ENCODE measurements around the gene MEF2C. TPM values are rescaled to one million over a fixed set of nuclear protein-coding genes. Genes with fewer than 3 reads are reported as not detected.
A peak's percentile ranks its signal among the peaks of the same experiment; 100 is the strongest.

The MEF2C gene
- total RNA-seq, 2 experiments from 2014 or later = 0.07 to 0.12 TPM

- Mint-ChIP-seq H3K27me3 (peaks cover 14% of the 10 kb centered on the region), H3K9me3 (ENCODE audit: low read depth) (no peaks in the 10 kb centered on the region), H3K27ac (no peak overlapping the region), H3K4me3 (no peak overlapping the region), H3K36me3 (ENCODE audit: low read depth) (no peaks in the 10 kb centered on the region), H3K4me1 (no peaks in the 10 kb centered on the region)
- intact Hi-C loops (cut with DNase I, micrococcal nuclease) = no loop called here
- DNase-seq = no peak
- ATAC-seq = no peak
- ChIA-PET CTCF (interaction anchor here (0.6 kb wide), 1 partner anchor 81 kb away, joined by 3 read pairs; no protein-coding TSS in a partner anchor), POLR2A (no interaction called here)
Measured at GRCh38 chr5:88792144-88792840, 90.7 kb downstream of the MEF2C start.

- intact Hi-C loops (cut with DNase I, micrococcal nuclease) = no loop called here
- no peak overlapping the region for H3K4me3 Mint-ChIP-seq
- H3K4me1 Mint-ChIP-seq = peaks cover 17% of the 10 kb centered on the region
- ATAC-seq = no peak
- H3K36me3 Mint-ChIP-seq (ENCODE audit: low read depth) = no peaks in the 10 kb centered on the region
- ChIA-PET CTCF (interaction anchor here (2.6 kb wide), 1 partner anchor 23 kb away, joined by 6 read pairs; no protein-coding TSS in a partner anchor), POLR2A (no interaction called here)
- no peak for DNase-seq
- H3K27ac Mint-ChIP-seq = no peak overlapping the region
- peaks cover 8% of the 10 kb centered on the region for H3K27me3 Mint-ChIP-seq
- no peaks in the 10 kb centered on the region for H3K9me3 Mint-ChIP-seq (ENCODE audit: low read depth)
Measured at GRCh38 chr5:88787856-88788255, 95.1 kb downstream of the MEF2C start.

GRCh38 chr5:88786789-88787188, 96.2 kb downstream of the MEF2C start:
- H3K27me3 Mint-ChIP-seq = peaks cover 12% of the 10 kb centered on the region
- intact Hi-C loops (cut with DNase I, micrococcal nuclease) = no loop called here

GRCh38 chr5:88785746-88786565, 97.0 kb downstream of the MEF2C start:
- Mint-ChIP-seq H3K27me3 (peaks cover 12% of the 10 kb centered on the region), H3K36me3 (ENCODE audit: low read depth) (no peaks in the 10 kb centered on the region), H3K27ac (no peak overlapping the region), H3K9me3 (ENCODE audit: low read depth) (no peaks in the 10 kb centered on the region), H3K4me1 (peaks cover 17% of the 10 kb centered on the region), H3K4me3 (no peak overlapping the region)
- CTCF ChIA-PET = interaction anchor here (0.7 to 2.6 kb wide), 4 partner anchors 21 to 1525 kb away, joined by 3 to 6 read pairs (median 3); no protein-coding TSS in a partner anchor
- ATAC-seq (peak; percentile 75), DNase-seq (peak; percentile 30)
- POLR2A ChIA-PET = no interaction called here
- intact Hi-C loops (cut with DNase I, micrococcal nuclease) = loop anchor here (1.0 kb wide), 3 partner anchors 41 to 59 kb away; no protein-coding TSS in a partner anchor

More at GRCh38 chr5:88786789-88787188, 96.2 kb downstream of the MEF2C start:
- no peaks in the 10 kb centered on the region for H3K9me3 Mint-ChIP-seq (ENCODE audit: low read depth)
- peaks cover 17% of the 10 kb centered on the region for H3K4me1 Mint-ChIP-seq
- no peaks in the 10 kb centered on the region for H3K36me3 Mint-ChIP-seq (ENCODE audit: low read depth)
- CTCF ChIA-PET = interaction anchor here (2.6 kb wide), 1 partner anchor 22 kb away, joined by 6 read pairs; no protein-coding TSS in a partner anchor
- POLR2A ChIA-PET = no interaction called here
- no peak overlapping the region for H3K27ac Mint-ChIP-seq
- H3K4me3 Mint-ChIP-seq = no peak overlapping the region
- ATAC-seq (no peak), DNase-seq (no peak)

- no peak for ATAC-seq
- intact Hi-C loops (cut with DNase I, micrococcal nuclease) = loop anchor here in 1 of 2 experiments (5.0 kb wide), 1 partner anchor 50 kb away; no protein-coding TSS in a partner anchor
- H3K27me3 Mint-ChIP-seq = peaks cover 13% of the 10 kb centered on the region
Measured at GRCh38 chr5:88782571-88782970, 100.4 kb downstream of the MEF2C start.

GRCh38 chr5:88780736-88781135, 102.2 kb downstream of the MEF2C start:
- Mint-ChIP-seq H3K4me1 (peaks cover 10% of the 10 kb centered on the region), H3K9me3 (ENCODE audit: low read depth) (no peaks in the 10 kb centered on the region), H3K27me3 (peaks cover 11% of the 10 kb centered on the region), H3K27ac (no peak overlapping the region), H3K36me3 (ENCODE audit: low read depth) (no peaks in the 10 kb centered on the region), H3K4me3 (no peak overlapping the region)
- ChIA-PET POLR2A (no interaction called here), CTCF (no interaction called here)
- ATAC-seq (no peak), DNase-seq (no peak)
- intact Hi-C loops (cut with DNase I, micrococcal nuclease) = loop anchor here in 1 of 2 experiments (5.0 kb wide), 1 partner anchor 48 kb away; no protein-coding TSS in a partner anchor

More at GRCh38 chr5:88782571-88782970, 100.4 kb downstream of the MEF2C start:
- no peaks in the 10 kb centered on the region for H3K36me3 Mint-ChIP-seq (ENCODE audit: low read depth)
- no peak overlapping the region for H3K27ac Mint-ChIP-seq
- CTCF ChIA-PET = no interaction called here
- DNase-seq = no peak
- H3K9me3 Mint-ChIP-seq (ENCODE audit: low read depth) = no peaks in the 10 kb centered on the region
- H3K4me3 Mint-ChIP-seq = no peak overlapping the region
- H3K4me1 Mint-ChIP-seq = peaks cover 17% of the 10 kb centered on the region
- POLR2A ChIA-PET = no interaction called here

- DNase-seq (peak; percentile 16), ATAC-seq (peak; percentile 44)
- ChIA-PET POLR2A (no interaction called here), CTCF (no interaction called here)
- intact Hi-C loops (cut with DNase I, micrococcal nuclease) = no loop called here
- H3K27ac Mint-ChIP-seq = no peak overlapping the region
- H3K4me3 Mint-ChIP-seq = no peak overlapping the region
- H3K36me3 Mint-ChIP-seq (ENCODE audit: low read depth) = no peaks in the 10 kb centered on the region
- peaks cover 14% of the 10 kb centered on the region for H3K27me3 Mint-ChIP-seq
- H3K9me3 Mint-ChIP-seq (ENCODE audit: low read depth) = no peaks in the 10 kb centered on the region
- H3K4me1 Mint-ChIP-seq = no peaks in the 10 kb centered on the region
Measured at GRCh38 chr5:88778736-88779135, 104.2 kb downstream of the MEF2C start.

- H3K4me3 Mint-ChIP-seq = no peak overlapping the region
- ChIA-PET CTCF (interaction anchor here (0.6 to 1.2 kb wide), 3 partner anchors 48 to 77 kb away, joined by 3 read pairs; no protein-coding TSS in a partner anchor), POLR2A (no interaction called here)
- no peak for DNase-seq
- H3K4me1 Mint-ChIP-seq = no peaks in the 10 kb centered on the region
- no peak for ATAC-seq
- peaks cover 13% of the 10 kb centered on the region for H3K27me3 Mint-ChIP-seq
- no peaks in the 10 kb centered on the region for H3K9me3 Mint-ChIP-seq (ENCODE audit: low read depth)
- H3K27ac Mint-ChIP-seq = no peak overlapping the region
- no peaks in the 10 kb centered on the region for H3K36me3 Mint-ChIP-seq (ENCODE audit: low read depth)
- intact Hi-C loops (cut with DNase I, micrococcal nuclease) = no loop called here
Measured at GRCh38 chr5:88776692-88777091, 106.3 kb downstream of the MEF2C start.

- H3K9me3 Mint-ChIP-seq (ENCODE audit: low read depth) = no peaks in the 10 kb centered on the region
- ATAC-seq (no peak), DNase-seq (no peak)
- H3K27me3 Mint-ChIP-seq = peaks cover 19% of the 10 kb centered on the region
- no peak overlapping the region for H3K4me3 Mint-ChIP-seq
- H3K4me1 Mint-ChIP-seq = no peaks in the 10 kb centered on the region
- POLR2A ChIA-PET = no interaction called here
- H3K36me3 Mint-ChIP-seq (ENCODE audit: low read depth) = no peaks in the 10 kb centered on the region
- intact Hi-C loops (cut with DNase I, micrococcal nuclease) = no loop called here
- CTCF ChIA-PET = no interaction called here
- no peak overlapping the region for H3K27ac Mint-ChIP-seq
Measured at GRCh38 chr5:88772831-88773230, 110.2 kb downstream of the MEF2C start.

GRCh38 chr5:88772047-88772446, 110.9 kb downstream of the MEF2C start:
- no peaks in the 10 kb centered on the region for H3K9me3 Mint-ChIP-seq (ENCODE audit: low read depth)
- ChIA-PET POLR2A (no interaction called here), CTCF (no interaction called here)
- ATAC-seq = no peak
- intact Hi-C loops (cut with DNase I, micrococcal nuclease) = no loop called here
- H3K36me3 Mint-ChIP-seq (ENCODE audit: low read depth) = no peaks in the 10 kb centered on the region
- H3K4me1 Mint-ChIP-seq = no peaks in the 10 kb centered on the region
- H3K27me3 Mint-ChIP-seq = peaks cover 20% of the 10 kb centered on the region
- no peak overlapping the region for H3K4me3 Mint-ChIP-seq
- H3K27ac Mint-ChIP-seq = no peak overlapping the region
- DNase-seq = no peak

- H3K27me3 Mint-ChIP-seq = peaks cover 20% of the 10 kb centered on the region
- no peaks in the 10 kb centered on the region for H3K36me3 Mint-ChIP-seq (ENCODE audit: low read depth)
- ChIA-PET CTCF (no interaction called here), POLR2A (no interaction called here)
- H3K4me1 Mint-ChIP-seq = no peaks in the 10 kb centered on the region
- intact Hi-C loops (cut with DNase I, micrococcal nuclease) = no loop called here
- H3K27ac Mint-ChIP-seq = no peak overlapping the region
- H3K9me3 Mint-ChIP-seq (ENCODE audit: low read depth) = no peaks in the 10 kb centered on the region
- ATAC-seq (no peak), DNase-seq (no peak)
- H3K4me3 Mint-ChIP-seq = no peak overlapping the region
Measured at GRCh38 chr5:88770276-88771257, 112.4 kb downstream of the MEF2C start.
